Measurements from ENCODE around the gene PROM2. TPM values are rescaled to one million over a fixed set of nuclear protein-coding genes. Genes with fewer than 3 reads are reported as not detected.
"Not testable (repeated sequence)": the region's sequence is repeated elsewhere in the genome, so short reads cannot be mapped to it uniquely, and the experiment has no call there.

The PROM2 gene, protein sequence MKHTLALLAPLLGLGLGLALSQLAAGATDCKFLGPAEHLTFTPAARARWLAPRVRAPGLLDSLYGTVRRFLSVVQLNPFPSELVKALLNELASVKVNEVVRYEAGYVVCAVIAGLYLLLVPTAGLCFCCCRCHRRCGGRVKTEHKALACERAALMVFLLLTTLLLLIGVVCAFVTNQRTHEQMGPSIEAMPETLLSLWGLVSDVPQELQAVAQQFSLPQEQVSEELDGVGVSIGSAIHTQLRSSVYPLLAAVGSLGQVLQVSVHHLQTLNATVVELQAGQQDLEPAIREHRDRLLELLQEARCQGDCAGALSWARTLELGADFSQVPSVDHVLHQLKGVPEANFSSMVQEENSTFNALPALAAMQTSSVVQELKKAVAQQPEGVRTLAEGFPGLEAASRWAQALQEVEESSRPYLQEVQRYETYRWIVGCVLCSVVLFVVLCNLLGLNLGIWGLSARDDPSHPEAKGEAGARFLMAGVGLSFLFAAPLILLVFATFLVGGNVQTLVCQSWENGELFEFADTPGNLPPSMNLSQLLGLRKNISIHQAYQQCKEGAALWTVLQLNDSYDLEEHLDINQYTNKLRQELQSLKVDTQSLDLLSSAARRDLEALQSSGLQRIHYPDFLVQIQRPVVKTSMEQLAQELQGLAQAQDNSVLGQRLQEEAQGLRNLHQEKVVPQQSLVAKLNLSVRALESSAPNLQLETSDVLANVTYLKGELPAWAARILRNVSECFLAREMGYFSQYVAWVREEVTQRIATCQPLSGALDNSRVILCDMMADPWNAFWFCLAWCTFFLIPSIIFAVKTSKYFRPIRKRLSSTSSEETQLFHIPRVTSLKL
- total RNA-seq, result 0.64 and 0.83 TPM in 2 replicates
- 1.6 TPM for polyA plus RNA-seq (2012)

DNA sequence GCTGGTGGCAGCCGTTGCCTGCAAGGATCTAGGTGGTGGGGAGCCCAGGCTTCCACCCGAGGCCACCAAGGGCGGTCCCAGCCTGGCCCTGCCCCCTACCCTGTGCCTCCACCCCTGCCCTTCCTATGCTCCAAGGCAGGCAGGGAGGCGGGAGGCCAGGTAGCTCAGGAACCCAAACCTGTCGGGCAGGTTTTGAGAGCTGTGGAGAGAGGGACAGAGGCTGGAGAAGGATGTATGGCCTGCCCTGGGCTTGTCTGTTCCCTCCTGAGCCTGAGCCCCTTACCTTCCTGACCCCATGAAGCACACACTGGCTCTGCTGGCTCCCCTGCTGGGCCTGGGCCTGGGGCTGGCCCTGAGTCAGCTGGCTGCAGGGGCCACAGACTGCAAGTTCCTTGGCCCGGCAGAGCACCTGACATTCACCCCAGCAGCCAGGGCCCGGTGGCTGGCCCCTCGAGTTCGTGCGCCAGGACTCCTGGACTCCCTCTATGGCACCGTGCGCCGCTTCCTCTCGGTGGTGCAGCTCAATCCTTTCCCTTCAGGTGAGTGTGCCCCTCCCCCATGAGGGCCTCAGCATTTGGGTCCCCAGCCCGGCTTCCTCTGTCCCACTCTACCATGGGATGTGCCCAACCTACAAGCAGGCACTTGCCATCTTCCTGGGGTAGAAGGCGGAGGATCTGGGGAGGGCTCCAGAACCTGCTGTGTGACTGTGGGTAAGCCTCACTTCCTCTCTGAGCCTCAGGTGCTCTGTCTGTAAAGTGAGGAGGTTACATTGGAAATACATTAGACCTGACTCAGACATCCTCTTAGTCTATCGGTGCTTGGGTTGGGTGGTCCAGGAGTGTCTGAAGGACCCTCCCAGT lies at the start of gene PROM2:
Gene PROM2 (plus strand): TSS at position 159 of the 860 bp plus-strand sequence. CDS start 137 bp downstream, at position 296.
- DNase-seq (ENCODE audit: low read depth), result no peak

DNA sequence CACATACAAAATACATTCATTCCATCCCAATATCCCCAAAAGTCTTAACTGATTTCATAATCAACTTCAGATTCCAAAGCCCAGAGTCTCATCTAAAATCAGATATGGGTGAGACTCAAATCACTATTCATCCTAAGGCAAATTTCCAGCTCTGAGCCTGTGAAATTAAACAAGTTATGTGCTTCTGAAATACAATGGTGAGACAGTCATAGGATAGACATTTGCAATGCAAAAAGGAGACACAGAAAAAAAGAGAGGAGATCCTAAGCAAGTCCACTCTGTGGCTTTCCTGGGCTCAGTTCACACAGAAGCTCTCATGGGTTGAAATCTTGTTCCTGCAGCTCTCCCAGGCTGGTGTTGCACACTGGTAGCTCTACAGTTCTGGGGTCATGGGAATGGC lies 48.6 kb upstream of the PROM2 start:
- no peak for DNase-seq (ENCODE audit: low read depth)

DNA sequence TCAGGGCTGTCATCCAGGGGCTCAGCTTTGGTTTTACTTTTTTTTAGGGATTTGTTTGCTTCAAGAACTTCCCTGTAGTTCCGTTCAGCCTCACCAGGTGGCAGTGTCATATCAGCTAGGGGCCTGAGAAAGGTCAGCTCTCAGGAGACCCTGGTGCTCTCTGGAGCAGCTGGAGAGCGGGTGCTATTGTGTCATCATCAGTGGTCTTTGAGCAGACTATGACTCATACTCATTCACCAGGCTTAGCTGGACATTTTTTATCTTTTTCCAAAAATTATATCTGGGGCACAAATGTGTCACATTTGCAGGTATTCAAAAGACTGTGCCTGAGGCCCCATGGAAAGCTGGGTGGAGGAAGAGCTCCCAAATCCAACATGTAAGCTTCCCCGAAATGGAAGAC lies 42.5 kb upstream of the PROM2 start:
- DNase-seq (ENCODE audit: low read depth), result peak; percentile 86

DNA sequence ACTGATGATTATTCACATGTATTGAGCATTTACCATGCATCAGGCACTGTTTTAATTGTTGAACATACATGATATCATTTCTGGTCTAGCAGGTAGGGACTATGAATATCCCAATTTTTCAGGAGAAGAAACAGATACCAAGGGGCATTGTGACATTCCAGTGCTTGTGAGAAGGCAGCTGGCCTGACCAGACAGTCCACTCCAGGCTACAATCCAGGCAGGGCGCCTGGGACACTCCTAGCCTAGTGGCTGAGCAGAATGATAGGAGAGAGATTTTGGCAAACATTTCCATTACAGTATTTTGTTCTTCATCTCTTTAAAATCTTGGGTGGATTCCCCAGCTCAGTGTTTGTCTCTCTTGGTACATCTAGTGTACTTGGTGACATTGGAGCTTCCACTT lies 42.0 kb upstream of the PROM2 start:
- peak; percentile 67 for DNase-seq (ENCODE audit: low read depth)

DNA sequence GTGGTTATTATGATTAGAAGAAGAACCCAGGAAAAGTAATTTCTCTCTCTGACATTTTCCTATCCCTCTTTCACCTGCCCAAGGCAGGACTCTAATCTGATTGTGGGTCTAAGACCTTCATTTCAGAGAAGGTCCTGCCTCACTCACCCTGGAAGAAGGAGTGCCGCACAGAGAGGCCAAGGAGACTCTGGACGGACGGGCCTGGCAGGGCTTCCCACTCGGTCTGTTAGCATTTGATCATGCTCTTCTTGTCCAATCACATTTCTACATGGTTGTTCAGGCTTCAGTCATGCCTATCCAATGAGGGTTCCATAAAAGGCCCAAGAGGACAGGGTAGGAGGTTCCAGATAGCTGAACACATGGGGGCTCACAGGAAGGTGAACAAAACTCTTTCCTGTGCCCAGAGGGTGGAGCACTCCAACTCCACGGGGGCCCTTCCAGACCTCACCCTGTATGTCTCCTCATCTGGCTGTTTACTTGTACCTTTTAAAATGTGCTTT lies 39.9 kb upstream of the PROM2 start:
- no peak for DNase-seq (ENCODE audit: low read depth)

DNA sequence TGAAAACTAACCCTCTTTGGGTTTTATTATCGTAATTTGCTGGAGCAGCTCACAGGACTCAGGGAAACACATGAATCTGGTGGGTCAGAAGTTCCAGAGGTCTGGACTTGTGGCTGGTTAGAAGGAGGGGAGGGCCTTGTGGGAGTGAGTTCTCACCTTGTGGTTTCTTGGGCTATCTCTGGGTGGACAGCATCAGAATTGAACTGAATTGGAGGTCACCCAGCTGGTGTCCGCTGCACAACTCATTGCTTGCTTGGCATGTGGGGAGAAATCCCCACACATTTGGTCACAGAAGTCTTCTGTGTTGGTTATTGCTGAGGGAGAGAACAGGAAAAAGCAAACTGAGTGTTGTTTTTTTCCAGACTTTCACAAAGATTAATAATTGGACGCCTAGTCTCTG lies 39.4 kb upstream of the PROM2 start:
- peak; percentile 24 for DNase-seq (ENCODE audit: low read depth)

DNA sequence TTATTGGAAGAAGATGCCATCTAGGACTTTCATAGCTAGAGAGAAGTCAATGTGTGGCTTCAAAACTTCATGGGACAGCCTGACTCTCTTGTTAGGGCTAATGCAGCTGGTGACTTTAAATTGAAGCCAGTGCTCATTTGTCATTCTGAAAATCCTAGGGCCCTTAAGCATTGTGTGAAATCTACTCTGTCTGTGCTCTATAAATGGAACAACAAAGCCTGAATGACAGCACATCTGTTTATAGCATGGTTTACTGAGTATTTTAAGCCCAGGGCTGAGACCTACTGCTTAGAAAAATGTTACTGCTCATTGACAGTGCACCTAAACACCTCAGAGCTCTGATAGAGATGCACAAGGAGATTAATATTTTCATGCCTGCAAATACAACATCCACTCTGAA lies 36.1 kb upstream of the PROM2 start:
- DNase-seq (ENCODE audit: low read depth), result peak; percentile 69

DNA sequence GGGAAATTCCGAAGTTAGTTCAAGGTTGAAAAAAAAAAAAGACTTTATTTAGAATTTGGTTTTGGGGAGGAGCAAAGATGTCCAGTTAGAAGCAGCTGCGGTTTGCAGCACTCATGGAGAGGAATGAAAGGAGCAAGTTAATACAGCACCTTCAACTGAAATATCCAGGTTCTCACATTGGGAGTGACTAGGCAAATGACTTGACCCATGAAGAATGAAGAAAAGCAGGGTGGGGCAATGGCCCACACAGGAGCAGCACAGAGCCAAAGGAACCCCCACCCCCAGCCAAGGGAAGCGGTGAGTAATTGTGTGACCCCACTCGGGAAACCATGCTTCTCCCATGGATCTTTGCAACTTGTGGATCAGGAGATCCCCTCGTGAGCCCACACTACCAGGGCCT lies 34.2 kb upstream of the PROM2 start:
- DNase-seq (ENCODE audit: low read depth), result no peak

DNA sequence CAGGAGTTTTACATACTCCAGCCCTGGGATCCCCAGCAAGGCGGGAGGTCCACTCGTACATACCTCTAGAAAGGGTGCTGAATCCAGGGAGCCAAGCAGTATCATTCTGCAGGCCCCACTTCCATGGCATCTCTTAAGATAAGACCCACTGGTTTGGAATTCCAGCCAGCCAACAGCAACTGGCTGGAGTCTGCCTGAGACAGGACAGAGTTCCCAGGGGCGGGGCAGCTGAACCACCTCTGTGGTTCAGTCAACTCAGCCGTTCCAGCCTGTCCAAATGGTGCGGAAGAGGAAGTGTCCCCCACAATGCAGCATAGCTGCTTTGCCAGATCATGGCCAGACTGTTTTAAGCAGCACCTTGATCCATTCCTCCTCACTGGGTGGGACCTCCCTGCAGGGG lies 33.7 kb upstream of the PROM2 start:
- peak; percentile 27 for DNase-seq (ENCODE audit: low read depth)

DNA sequence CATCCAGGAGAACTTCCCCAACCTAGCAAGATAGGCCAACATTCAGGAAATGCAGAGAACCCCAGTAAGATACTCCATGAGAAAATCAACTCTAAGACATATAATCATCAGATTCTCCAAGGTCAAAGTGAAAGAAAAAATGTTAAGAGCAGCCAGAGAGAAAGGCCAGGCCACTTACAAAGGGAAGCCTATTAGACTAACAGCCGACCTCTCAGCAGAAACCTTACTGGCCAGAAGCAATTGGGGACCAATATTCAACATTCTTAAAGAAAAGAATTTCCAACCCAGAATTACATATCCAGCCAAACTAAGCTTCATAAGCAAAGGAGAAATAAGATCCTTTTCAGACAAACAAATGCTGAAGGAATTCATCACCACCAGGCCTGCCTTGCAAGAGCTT lies 32.2 kb upstream of the PROM2 start:
- not testable (repeated sequence) for DNase-seq (ENCODE audit: low read depth)

DNA sequence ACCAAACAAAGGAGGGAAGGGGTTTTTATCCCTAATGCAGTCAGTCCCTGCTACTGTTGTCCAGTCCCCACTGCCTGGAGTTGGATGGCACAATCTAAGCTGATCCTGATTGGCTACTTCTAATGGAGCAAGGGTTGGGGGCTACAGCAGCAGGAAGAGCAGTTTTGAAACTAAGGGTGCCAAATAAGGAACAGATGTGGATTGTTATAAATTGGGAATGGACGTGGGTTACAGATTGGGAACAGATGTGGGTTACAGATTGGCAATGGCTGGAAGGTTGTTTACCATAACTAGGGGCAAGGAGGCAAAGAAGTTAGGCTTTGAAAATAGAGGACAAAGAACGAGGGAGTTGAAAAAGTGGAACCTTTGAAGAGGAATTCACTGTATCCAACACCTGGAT lies 16.0 kb upstream of the PROM2 start:
- no peak for DNase-seq (ENCODE audit: low read depth)

DNA sequence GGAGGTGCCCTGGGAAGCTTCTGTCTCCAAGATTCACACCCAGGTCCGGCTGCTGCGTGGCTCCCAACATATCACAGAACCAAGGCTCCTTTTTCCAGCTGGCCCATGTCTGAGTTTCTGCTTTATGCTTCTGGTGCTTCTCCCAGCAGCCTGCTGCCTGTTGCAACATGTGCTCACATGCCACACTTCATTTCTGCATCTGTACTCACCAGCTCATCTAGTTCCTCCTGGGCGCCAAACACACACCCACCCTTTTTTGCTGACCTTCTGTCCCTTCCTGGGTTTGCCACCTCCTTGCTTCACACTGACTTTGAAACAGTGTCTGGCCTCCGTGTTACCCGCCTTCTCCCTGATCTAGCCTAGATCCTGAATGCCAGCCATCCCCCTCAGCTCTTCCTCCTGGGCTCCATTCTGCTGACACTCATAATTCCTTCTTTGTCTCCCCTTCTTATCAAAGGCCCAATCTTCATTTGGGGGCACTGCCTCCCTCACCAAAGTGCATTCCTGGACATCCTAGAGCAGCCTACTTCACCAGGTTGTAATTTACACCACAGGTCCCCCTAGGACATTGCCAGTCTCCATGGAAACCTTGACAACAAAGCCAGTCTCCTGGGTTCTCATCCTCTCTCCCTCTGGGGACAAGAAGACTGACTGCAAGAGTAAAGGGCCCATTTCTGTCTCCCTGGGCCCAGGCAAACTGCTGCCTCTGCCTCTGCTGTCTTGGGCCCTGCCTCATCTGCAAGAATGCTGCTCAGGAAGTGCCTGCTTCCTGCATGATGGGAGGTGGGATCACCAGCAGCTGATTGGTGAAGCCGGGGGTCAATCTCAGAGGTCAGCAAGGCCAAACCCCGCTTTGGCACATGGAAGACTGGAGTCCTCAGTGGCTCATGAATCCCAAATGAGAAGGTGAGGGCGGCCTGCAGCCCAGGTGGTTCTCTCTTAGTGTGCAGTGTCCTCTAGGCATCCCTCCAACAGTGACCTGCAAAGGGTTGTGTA lies 13.9 kb upstream of the PROM2 start:
- DNase-seq (ENCODE audit: low read depth), result no peak

DNA sequence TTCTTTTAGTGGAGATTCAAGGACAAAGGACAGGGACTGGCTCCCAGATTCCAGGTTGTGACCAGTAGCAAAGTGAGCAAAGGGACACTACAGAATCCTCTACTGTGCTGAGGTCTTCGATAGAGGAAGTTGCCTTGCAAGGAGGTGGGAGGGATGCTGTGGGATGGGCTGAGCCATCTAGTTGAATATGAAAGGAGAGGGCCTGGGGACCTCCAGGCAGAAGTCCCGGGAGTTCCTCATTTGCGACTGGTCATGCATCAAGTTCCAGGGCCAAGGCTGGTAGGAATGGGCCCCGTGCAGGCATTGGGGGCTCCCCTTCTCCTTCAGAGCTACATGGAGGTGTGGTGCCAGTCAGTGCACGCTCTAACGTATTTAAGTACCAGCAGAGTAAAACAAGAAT lies 12.6 kb upstream of the PROM2 start:
- DNase-seq (ENCODE audit: low read depth), result no peak

DNA sequence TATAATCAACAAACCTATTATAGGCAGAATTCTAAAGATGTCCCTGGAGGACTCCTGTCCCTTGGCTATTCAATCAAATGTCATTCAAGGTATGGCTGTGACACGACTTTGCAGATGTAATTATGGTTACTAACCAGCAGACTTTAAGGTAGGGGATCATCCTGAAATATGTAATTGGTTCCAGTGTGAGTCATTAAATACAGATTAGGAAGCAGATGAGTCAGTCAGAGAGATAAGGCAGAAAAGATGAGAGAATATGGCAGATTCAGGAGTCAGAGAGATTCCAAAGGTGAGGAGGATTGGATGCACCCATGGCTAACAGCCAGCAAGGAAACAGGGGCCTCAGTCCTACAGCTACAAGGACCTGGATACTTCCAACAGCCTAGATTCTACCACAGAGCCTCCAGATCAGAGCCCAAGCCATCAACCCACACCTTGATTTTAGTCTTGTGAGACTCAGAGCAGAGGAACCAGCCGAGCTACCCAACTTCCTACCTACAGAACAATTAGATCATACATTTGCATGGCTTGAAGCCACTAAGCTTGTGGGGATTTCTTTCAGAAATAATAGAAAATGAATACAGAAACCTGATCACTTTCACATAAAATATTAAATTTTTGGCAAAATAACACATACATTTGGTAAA lies 11.2 kb upstream of the PROM2 start:
- DNase-seq (ENCODE audit: low read depth), result no peak

DNA sequence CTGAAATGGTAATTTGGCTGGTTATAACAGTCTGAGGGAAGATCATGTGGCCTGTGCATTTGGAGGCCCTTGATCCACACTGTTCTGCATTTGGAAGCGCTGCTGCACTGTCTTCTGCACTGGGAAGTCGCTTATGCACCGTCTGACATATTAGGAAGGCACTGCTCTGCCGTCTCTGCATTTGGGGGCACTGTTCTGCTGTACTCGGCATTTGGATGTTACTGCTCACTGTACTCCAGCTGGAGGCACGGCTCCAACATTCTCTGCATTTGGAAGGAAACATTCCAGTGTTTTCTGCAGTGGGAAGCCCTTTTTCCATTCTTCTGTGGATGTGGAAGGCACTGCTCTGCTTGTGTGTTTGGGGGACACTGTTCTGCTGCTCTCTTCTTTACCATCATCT lies 9.6 kb upstream of the PROM2 start:
- peak; percentile 25 for DNase-seq (ENCODE audit: low read depth)

DNA sequence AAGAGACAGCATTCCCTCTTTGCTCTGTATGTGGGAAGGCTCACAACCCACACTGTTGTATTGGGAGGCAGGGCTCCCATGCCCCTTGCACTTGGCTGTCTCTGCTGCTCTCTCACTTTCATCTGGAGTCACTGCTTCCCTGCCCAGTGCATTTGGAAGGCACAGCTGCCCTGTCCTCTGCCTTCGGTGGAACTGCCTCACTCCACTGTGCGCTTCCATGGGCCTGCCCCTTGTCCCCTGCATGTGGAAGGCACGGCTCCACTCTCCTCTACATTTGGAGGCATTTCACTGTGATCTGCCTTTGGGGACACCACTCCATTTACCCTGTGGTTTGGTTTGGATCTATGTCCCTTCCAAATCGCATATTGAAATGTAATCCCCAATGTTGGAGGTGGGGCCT lies 9.1 kb upstream of the PROM2 start:
- no peak for DNase-seq (ENCODE audit: low read depth)

DNA sequence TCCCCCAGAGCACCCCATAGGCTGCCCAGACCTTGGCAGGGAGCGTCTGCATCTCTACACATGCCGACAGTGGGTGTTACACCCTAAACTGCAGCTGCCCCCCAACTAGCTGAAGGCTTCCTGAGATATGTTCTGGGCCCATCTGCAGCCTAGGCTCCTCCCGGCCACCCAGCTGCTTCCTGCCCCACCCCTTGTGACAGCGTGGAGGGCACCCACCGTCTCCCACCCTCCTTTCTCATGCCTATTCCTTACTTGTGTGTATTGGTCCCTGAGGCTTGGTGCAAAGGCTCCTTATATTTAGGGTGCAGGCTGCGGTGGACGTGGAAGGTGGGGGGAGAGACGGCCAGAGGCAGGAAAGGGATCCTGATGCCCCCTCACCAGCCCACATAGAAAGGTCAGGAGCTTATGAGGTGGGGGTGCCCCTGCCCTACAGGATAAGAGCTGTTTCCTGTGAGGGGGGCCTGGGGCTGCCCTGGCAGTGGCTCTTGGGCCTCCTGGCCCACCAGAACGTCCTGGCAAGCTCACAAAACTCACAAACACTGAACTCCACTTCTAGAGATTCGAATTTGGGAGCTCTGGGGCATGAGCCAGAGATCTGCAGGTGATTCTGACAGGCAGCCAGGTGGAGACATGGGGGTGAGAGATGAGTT lies 7.3 kb upstream of the PROM2 start:
- no peak for DNase-seq (ENCODE audit: low read depth)

DNA sequence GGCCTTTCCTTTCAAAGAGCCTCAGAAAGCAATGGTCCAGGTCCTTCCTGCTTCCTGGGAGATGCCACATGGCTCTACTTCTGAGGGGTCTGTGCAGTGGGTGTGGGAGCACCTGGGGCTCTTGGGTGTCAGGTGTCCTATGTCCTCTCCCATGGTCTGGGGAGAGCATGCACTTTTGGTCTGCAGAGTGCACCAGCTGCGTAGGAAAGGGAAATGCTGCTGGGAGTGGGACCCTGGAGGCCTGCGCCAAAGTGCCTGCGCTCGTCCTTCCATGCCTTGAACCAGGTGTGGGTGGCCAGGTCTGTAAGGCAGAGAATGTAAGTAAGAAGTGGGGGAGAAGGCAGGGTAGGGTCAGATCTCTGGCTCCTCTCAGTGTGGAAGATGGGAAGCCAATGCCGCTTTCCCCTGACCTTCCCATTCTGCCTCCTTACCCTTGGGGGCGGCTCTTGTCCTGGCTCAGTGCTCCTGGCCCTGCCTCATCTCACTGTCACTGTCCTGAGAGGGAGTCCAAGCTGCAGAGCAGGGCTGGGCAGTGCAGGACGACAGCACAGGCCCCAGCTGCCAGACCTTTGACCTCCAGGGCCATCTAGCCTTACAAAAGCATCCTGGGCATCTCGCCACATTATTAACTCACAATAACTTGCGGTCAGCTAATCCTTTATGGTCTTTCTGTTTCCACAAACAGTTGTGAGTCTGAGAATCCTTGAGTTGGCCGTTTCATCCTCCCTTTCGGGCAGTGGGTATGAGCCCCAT lies 6.6 kb upstream of the PROM2 start:
- peak; percentile 97 for DNase-seq (ENCODE audit: low read depth)

All from myocyte (in vitro differentiated cells).